ENCODE measurements around the gene MEGF11.
A peak's percentile ranks its signal among the peaks of the same experiment; 100 is the strongest.

The MEGF11 gene

DNA sequence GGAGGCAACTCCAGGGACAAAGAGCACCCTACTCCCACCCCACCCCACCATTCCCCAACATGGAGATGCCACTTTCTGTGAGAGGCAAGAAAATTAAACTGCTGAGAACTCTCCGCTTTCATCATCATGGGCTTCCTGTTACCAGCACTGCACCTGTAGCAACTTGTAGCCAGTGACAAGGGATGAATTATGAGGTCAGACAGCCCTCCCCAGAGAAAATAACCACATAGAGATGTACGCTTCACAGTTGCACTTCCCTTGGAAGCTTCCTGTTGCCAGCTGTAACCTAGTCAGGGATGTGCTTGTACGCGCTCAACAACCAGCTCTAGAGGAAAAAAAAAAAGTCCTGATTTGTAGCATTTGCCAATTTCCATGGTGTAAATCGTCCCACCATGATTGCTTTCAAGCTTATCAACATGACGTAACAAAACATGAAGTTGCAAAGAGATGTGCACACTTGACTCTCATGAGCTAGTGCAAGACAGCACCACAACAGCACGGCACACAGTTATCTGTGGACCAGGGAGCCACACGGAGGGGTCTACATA lies 238.8 kb downstream of the MEGF11 start:
- no peaks in the 10 kb centered on the region for H3K36me3 ChIP-seq (ENCODE audit: low read depth)
- peaks cover 3% of the 10 kb centered on the region for H3K9me3 ChIP-seq (ENCODE audit: severe bottlenecking)
- H3K27me3 ChIP-seq (ENCODE audit: insufficient read depth, poor library complexity, severe bottlenecking) = no peaks in the 10 kb centered on the region
- no peak for TF ChIP-seq CTCF (IDR thresholded peaks at IDR 0.05; ENCODE audit: poor library complexity, severe bottlenecking)
- DNase-seq (ENCODE audit: low spot score) (no peak), ATAC-seq (ENCODE audit: low read depth) (peak; percentile 41; the same call in 2 of the 3 replicates)
- H3K4me3 ChIP-seq (ENCODE audit: severe bottlenecking) = no peak overlapping the region
- no peak overlapping the region for H3K27ac ChIP-seq (ENCODE audit: poor library complexity, severe bottlenecking)
- peaks cover 8% of the 10 kb centered on the region for H3K4me1 ChIP-seq (ENCODE audit: insufficient read depth, poor library complexity, severe bottlenecking)

- no peak for TF ChIP-seq CTCF (IDR thresholded peaks at IDR 0.05; ENCODE audit: poor library complexity, severe bottlenecking)
- ATAC-seq (ENCODE audit: low read depth) = no peak
- Histone ChIP-seq H3K4me3 (ENCODE audit: severe bottlenecking) (no peak overlapping the region), H3K27me3 (ENCODE audit: insufficient read depth, poor library complexity, severe bottlenecking) (no peaks in the 10 kb centered on the region), H3K27ac (ENCODE audit: poor library complexity, severe bottlenecking) (no peak overlapping the region), H3K36me3 (ENCODE audit: low read depth) (no peaks in the 10 kb centered on the region), H3K9me3 (ENCODE audit: severe bottlenecking) (peaks cover 3% of the 10 kb centered on the region), H3K4me1 (ENCODE audit: insufficient read depth, poor library complexity, severe bottlenecking) (peaks cover 10% of the 10 kb centered on the region)
- no peak for DNase-seq (ENCODE audit: low spot score)
Observed at GRCh38 chr15:66014022-66014421, 239.5 kb downstream of the MEGF11 start.

- ATAC-seq (ENCODE audit: low read depth) = peak; percentile 75
- no peak overlapping the region for H3K4me3 ChIP-seq (ENCODE audit: severe bottlenecking)
- peaks cover 9% of the 10 kb centered on the region for H3K4me1 ChIP-seq (ENCODE audit: insufficient read depth, poor library complexity, severe bottlenecking)
- H3K27ac ChIP-seq (ENCODE audit: poor library complexity, severe bottlenecking) = no peak overlapping the region
- no peak for TF ChIP-seq CTCF (IDR thresholded peaks at IDR 0.05; ENCODE audit: poor library complexity, severe bottlenecking)
- no peak for DNase-seq (ENCODE audit: low spot score)
- H3K27me3 ChIP-seq (ENCODE audit: insufficient read depth, poor library complexity, severe bottlenecking) = no peaks in the 10 kb centered on the region
- H3K9me3 ChIP-seq (ENCODE audit: severe bottlenecking) = no peaks in the 10 kb centered on the region
- H3K36me3 ChIP-seq (ENCODE audit: low read depth) = no peaks in the 10 kb centered on the region
Observed at GRCh38 chr15:66008940-66009562, 244.5 kb downstream of the MEGF11 start.

DNA sequence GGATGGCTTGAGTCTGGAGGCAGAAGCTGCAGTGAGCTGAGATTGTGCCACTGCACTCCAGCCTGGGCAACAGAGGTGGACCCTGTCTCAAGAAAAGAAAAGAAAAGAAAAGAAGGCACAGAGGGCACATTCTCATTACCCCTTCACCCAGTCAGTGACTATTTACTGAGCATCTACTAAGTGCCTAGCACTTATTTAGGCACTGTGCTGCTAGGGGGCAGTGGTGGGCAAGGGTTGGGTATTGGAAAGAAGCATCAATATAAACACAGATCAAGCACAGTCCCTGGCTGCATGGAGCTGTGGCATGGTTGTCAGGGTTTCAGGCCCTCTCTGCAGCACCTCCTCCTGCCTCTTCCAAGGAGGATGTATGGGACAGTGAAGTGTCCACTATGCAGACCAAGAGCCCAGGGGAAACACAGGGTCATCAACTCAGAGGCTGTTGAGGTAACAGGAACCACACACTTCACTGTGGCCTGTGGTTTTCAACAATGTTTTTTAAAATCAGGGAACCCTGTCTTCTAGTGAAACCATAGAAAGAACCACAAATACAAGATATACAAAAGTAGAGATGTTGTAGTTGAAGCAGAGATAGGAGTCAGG lies 245.8 kb downstream of the MEGF11 start:
- DNase-seq (ENCODE audit: low spot score) = no peak
- no peaks in the 10 kb centered on the region for H3K36me3 ChIP-seq (ENCODE audit: low read depth)
- H3K27me3 ChIP-seq (ENCODE audit: insufficient read depth, poor library complexity, severe bottlenecking) = no peaks in the 10 kb centered on the region
- H3K9me3 ChIP-seq (ENCODE audit: severe bottlenecking) = no peaks in the 10 kb centered on the region
- no peak for ATAC-seq (ENCODE audit: low read depth)
- H3K27ac ChIP-seq (ENCODE audit: poor library complexity, severe bottlenecking) = no peak overlapping the region
- no peak overlapping the region for H3K4me3 ChIP-seq (ENCODE audit: severe bottlenecking)
- no peak for TF ChIP-seq CTCF (IDR thresholded peaks at IDR 0.05; ENCODE audit: poor library complexity, severe bottlenecking)
- peaks cover 9% of the 10 kb centered on the region for H3K4me1 ChIP-seq (ENCODE audit: insufficient read depth, poor library complexity, severe bottlenecking)

GRCh38 chr15:66006986-66007385 lies 246.6 kb downstream of the MEGF11 start:
- H3K27ac ChIP-seq (ENCODE audit: poor library complexity, severe bottlenecking) = no peak overlapping the region
- DNase-seq (ENCODE audit: low spot score) (peak; percentile 89), ATAC-seq (ENCODE audit: low read depth) (peak; percentile 95)
- no peak overlapping the region for H3K4me3 ChIP-seq (ENCODE audit: severe bottlenecking)
- H3K9me3 ChIP-seq (ENCODE audit: severe bottlenecking) = no peaks in the 10 kb centered on the region
- H3K27me3 ChIP-seq (ENCODE audit: insufficient read depth, poor library complexity, severe bottlenecking) = no peaks in the 10 kb centered on the region
- peaks cover 9% of the 10 kb centered on the region for H3K4me1 ChIP-seq (ENCODE audit: insufficient read depth, poor library complexity, severe bottlenecking)
- TF ChIP-seq CTCF (IDR thresholded peaks at IDR 0.05; ENCODE audit: poor library complexity, severe bottlenecking) = no peak
- H3K36me3 ChIP-seq (ENCODE audit: low read depth) = no peaks in the 10 kb centered on the region

Data from RWPE2 (cell line).